ENCODE results near the gene FAM168A. TPM values are rescaled to one million over a fixed set of nuclear protein-coding genes. Genes with fewer than 3 reads are reported as not detected.

FAM168A gene
- total RNA-seq, 1 experiment from 2014 or later: 62.8 TPM

GRCh38 chr11:73612601-73613140 lies 14.8 kb upstream of the FAM168A start:
- CTCF ChIA-PET: no interaction called here

DNA sequence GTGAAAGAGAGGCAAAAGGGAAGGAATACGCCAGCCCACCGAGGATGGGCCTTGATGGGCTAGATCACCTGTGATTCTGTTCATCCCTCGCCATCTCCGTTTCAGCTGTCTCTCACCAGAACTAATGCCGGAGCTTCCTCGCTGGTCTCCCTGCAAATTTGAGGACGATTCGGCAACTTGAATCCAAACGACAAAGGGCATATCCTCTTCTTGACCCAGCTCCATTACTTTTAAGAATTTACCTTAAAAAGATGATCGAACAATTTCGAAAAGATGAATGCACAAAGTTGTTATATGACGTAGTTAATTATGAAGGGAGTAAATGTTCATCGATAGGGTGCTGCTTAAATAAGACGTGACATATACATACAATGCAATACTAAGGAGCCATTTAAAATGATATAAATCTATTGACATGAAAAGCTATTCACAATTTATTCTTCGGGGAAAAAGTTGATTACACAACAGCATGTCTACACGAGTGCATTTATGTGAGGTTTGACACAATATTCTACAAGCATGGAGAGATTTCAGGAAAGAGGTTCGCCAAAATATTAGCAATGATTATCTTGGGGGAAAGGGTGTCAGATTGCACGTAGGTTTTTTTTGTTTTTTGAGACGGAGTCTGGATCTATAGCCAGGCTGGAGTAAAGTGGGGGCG lies 937 bp upstream of the FAM168A start:
- Histone ChIP-seq H3K27ac (ENCODE audit: low read length) (peak overlapping the region; percentile 86), H3K4me1 (ENCODE audit: control insufficient read depth, insufficient read depth, low read length) (peaks cover 17% of the 10 kb centered on the region), H3K4me3 (ENCODE audit: low read depth in 2 of 2, low read length in 2 of 2) (peak overlapping the region; percentile 58 to 94), H3K9me3 (ENCODE audit: control insufficient read depth, insufficient read depth, low read depth, low read length) (no peaks in the 10 kb centered on the region), H3K27me3 (ENCODE audit: control insufficient read depth, insufficient read depth, low read length) (no peaks in the 10 kb centered on the region), H3K36me3 (ENCODE audit: control insufficient read depth, insufficient read depth, low read length) (no peaks in the 10 kb centered on the region)
- TSS peak; percentile 92 for BruUV-seq (replicated peaks)
- in situ Hi-C loops (cut with HindIII; ENCODE audit: low pct_unique_long_range_greater_than_20kb, low sequenced_read_pairs) (no loop called here), intact Hi-C loops (cut with micrococcal nuclease; ENCODE audit: unreplicated experiment) (no loop called here)
- ChIA-PET CTCF (interaction anchor here (0.6 to 1.2 kb wide), 4 partner anchors 27 to 812 kb away, joined by 3 to 6 read pairs (median 3); no protein-coding TSS in a partner anchor), POLR2A (interaction anchor here (0.6 kb wide), 1 partner anchor 123 kb away, joined by 3 read pairs; no protein-coding TSS in a partner anchor)
- ATAC-seq (no peak), DNase-seq (ENCODE audit: low read depth, low spot score) (peak; percentile 2)
- TF ChIP-seq TCF7L2 (IDR thresholded peaks at IDR 0.05; ENCODE audit: low read depth, low read length) (no peak), SIN3A (IDR thresholded peaks at IDR 0.05; ENCODE audit: borderline replicate concordance, insufficient read depth, low read depth, low read length) (no peak), REST (IDR thresholded peaks at IDR 0.05; ENCODE audit: insufficient read depth in 1 of 2, low read depth in 2 of 2, low read length in 1 of 2) (no peak), CTCF (IDR thresholded peaks at IDR 0.05) (no peak)

More at GRCh38 chr11:73612601-73613140, 14.8 kb upstream of the FAM168A start:
- in situ Hi-C loops (cut with HindIII; ENCODE audit: low pct_unique_long_range_greater_than_20kb, low sequenced_read_pairs): no loop called here
- POLR2A ChIA-PET: interaction anchor here (0.6 to 0.7 kb wide), 2 partner anchors 32 to 134 kb away, joined by 5 to 6 read pairs; no protein-coding TSS in a partner anchor
- Histone ChIP-seq H3K27me3 (ENCODE audit: control insufficient read depth, insufficient read depth, low read length) (no peaks in the 10 kb centered on the region), H3K4me1 (ENCODE audit: control insufficient read depth, insufficient read depth, low read length) (no peaks in the 10 kb centered on the region), H3K9me3 (ENCODE audit: control insufficient read depth, insufficient read depth, low read depth, low read length) (no peaks in the 10 kb centered on the region), H3K4me3 (ENCODE audit: low read depth in 2 of 2, low read length in 2 of 2) (no peak overlapping the region), H3K27ac (ENCODE audit: low read length) (no peak overlapping the region), H3K36me3 (ENCODE audit: control insufficient read depth, insufficient read depth, low read length) (no peaks in the 10 kb centered on the region)
- intact Hi-C loops (cut with micrococcal nuclease; ENCODE audit: unreplicated experiment): no loop called here
- TF ChIP-seq CTCF (IDR thresholded peaks at IDR 0.05) (no peak), POLR2AphosphoS5 (IDR thresholded peaks at IDR 0.05; ENCODE audit: low read depth, low read length) (no peak), TCF7L2 (IDR thresholded peaks at IDR 0.05; ENCODE audit: low read depth, low read length) (no peak), REST (IDR thresholded peaks at IDR 0.05; ENCODE audit: insufficient read depth in 1 of 2, low read depth in 2 of 2, low read length in 1 of 2) (no peak), SIN3A (IDR thresholded peaks at IDR 0.05; ENCODE audit: borderline replicate concordance, insufficient read depth, low read depth, low read length) (no peak)
- no peak for ATAC-seq
- no peak for DNase-seq (ENCODE audit: low read depth, low spot score)
- no TSS peak for BruUV-seq (replicated peaks)
